Naive thymus-derived CD4-positive, alpha-beta T cell (primary cell): ENCODE measurements around the gene NOL11. TPM values are rescaled to one million over a fixed set of nuclear protein-coding genes. Genes with fewer than 3 reads are reported as not detected.
"Not testable (repeated sequence)": the region's sequence is repeated elsewhere in the genome, so short reads cannot be mapped to it uniquely, and the experiment has no call there.

ENCODE experiments used
- ATAC-seq: fragments of 150-1000 bp; cut with Tn5 transposase; 2 replicates; pipeline ENCODE4 v1.10.0; 2021; ENCODE audit warnings: mild to moderate bottlenecking, moderate library complexity
- CTCF ChIA-PET: fragments of 350-600 bp; sonication (Branson Sonifier 250); formaldehyde crosslinking; loops from one replicate; lab custom pipeline; 2021; ENCODE audit warnings: antibody characterized with exemption; lab: Charles Lee
- POLR2A ChIA-PET: fragments of 350-600 bp; sonication (Branson Sonifier 250); formaldehyde crosslinking; loops from one replicate; lab custom pipeline; 2021; ENCODE audit warnings: antibody characterized with exemption, inconsistent platforms; lab: Charles Lee
- DNase-seq, 9 donors: peaks; one replicate each; pipeline versions ENCODE4 v3.0.0 to v3.0.0-alpha.2; 2020 to 2022; ENCODE audit warnings: mixed read lengths in 1 of 9
- H3K27ac ChIP-seq: one replicate; pipeline ENCODE4 v1.7.0; 2013; ENCODE audit warnings: mild to moderate bottlenecking, low read depth, low read length, moderate library complexity
- H3K27me3 ChIP-seq, 2 donors: one replicate each; pipeline ENCODE4 v1.7.0; 2013; ENCODE audit warnings: low read length in 2 of 2, mild to moderate bottlenecking in 2 of 2, moderate library complexity in 2 of 2; ENCODE audit not compliant: control insufficient read depth in 2 of 2, insufficient read depth in 2 of 2
- H3K36me3 ChIP-seq, 3 experiments: 1 replicate in 2 of 3; 2 replicates in 1 of 3; pipeline ENCODE4 v1.7.0; 2013; ENCODE audit warnings: low read length in 3 of 3, mild to moderate bottlenecking in 3 of 3, moderate library complexity in 1 of 3; ENCODE audit not compliant: insufficient read depth in 3 of 3, control insufficient read depth in 2 of 3
- H3K4me1 ChIP-seq, 2 donors: one replicate each; pipeline ENCODE4 v1.7.0; 2013; ENCODE audit warnings: low read length in 2 of 2, mild to moderate bottlenecking in 2 of 2, moderate library complexity in 1 of 2; ENCODE audit not compliant: control insufficient read depth in 2 of 2, insufficient read depth in 2 of 2
- H3K4me3 ChIP-seq: 2 replicates; pipeline ENCODE4 v1.7.0; 2013; ENCODE audit warnings: mild to moderate bottlenecking, low read length
- H3K9me3 ChIP-seq, 3 experiments: 1 replicate in 2 of 3; 2 replicates in 1 of 3; pipeline ENCODE4 v1.7.0; 2013; ENCODE audit warnings: low read length in 3 of 3; ENCODE audit not compliant: control insufficient read depth in 2 of 3
- H3K27ac Mint-ChIP-seq, 9 donors: one replicate each; pipeline ENCODE4 v1.8.0; 2020 to 2022; ENCODE audit warnings: mixed read lengths in 9 of 9, mild to moderate bottlenecking in 8 of 9, moderate library complexity in 5 of 9, inconsistent platforms in 2 of 9
- H3K27me3 Mint-ChIP-seq, 5 donors: one replicate each; pipeline ENCODE4 v1.8.0; 2021 to 2022; ENCODE audit warnings: mixed read lengths in 5 of 5, mild to moderate bottlenecking in 1 of 5
- H3K36me3 Mint-ChIP-seq, 5 donors: one replicate each; pipeline ENCODE4 v1.8.0; 2020 to 2022; ENCODE audit warnings: mixed read lengths in 5 of 5, mild to moderate bottlenecking in 3 of 5, inconsistent platforms in 1 of 5
- H3K4me1 Mint-ChIP-seq, 7 donors: one replicate each; pipeline ENCODE4 v1.8.0; 2020 to 2022; ENCODE audit warnings: mixed read lengths in 7 of 7, mild to moderate bottlenecking in 3 of 7, inconsistent platforms in 1 of 7
- H3K4me3 Mint-ChIP-seq, 10 donors: one replicate each; pipeline ENCODE4 v1.8.0; 2020 to 2022; ENCODE audit warnings: mild to moderate bottlenecking in 10 of 10, mixed read lengths in 10 of 10, moderate library complexity in 6 of 10, inconsistent platforms in 2 of 10
- H3K9me3 Mint-ChIP-seq, 11 donors: one replicate each; pipeline ENCODE4 v1.8.0; 2020 to 2022; ENCODE audit warnings: mixed read lengths in 11 of 11, mild to moderate bottlenecking in 4 of 11, inconsistent platforms in 1 of 11, moderate library complexity in 1 of 11
- intact Hi-C, 2 donors: fragments of 100-400 bp; cut with micrococcal nuclease; formaldehyde crosslinking; loops; one replicate each; pipeline ENCODE4 v1.15.1; 2023
- polyA plus RNA-seq, 2 donors: library from polyadenylated mRNA; unstranded; fragments of 300-500 nt; fragmentation: Illumina TruSeq; gene quantifications; one replicate each; pipeline ENCODE4 v1.2.3, GENCODE V29; 2021
- total RNA-seq, 6 experiments: library from RNA in 5 of 6; stranded (reverse) in 5 of 6; gene quantifications; 1 replicate in 5 of 6; 2 replicates in 1 of 6; pipeline ENCODE4 v1.2.3 and lab custom pipeline; 2021 to 2026

The NOL11 gene
- total and polyA plus RNA-seq, 7 experiments from 2014 or later, result 33.6 to 72.9 (median 63.1) TPM

- Mint-ChIP-seq H3K4me1 (peaks cover 0 to 5% (median 0%) of the 10 kb centered on the region in 7 donors), H3K9me3 (no peaks in the 10 kb centered on the region), H3K27me3 (no peaks in the 10 kb centered on the region), H3K27ac (no peak overlapping the region), H3K36me3 (peaks cover 4 to 39% (median 10%) of the 10 kb centered on the region in 5 donors), H3K4me3 (no peak overlapping the region)
- H3K9me3 ChIP-seq, result no peaks in the 10 kb centered on the region
- H3K27ac ChIP-seq, result no peak overlapping the region
- DNase-seq, result no peak
- no peaks in the 10 kb centered on the region for H3K4me1 ChIP-seq
- no peak for ATAC-seq
- H3K36me3 ChIP-seq, result peaks cover 24 to 85% (median 40%) of the 10 kb centered on the region in 3 experiments
- H3K27me3 ChIP-seq, result no peaks in the 10 kb centered on the region
- H3K4me3 ChIP-seq, result no peak overlapping the region
- ChIA-PET POLR2A (no interaction called here), CTCF (no interaction called here)
- intact Hi-C loops, result no loop called here
These were observed 24.3 kb downstream of the NOL11 start for GRCh38 chr17:67742025-67742424.

- H3K27me3 ChIP-seq, result no peaks in the 10 kb centered on the region
- H3K27me3 Mint-ChIP-seq, result no peaks in the 10 kb centered on the region
- peaks cover 0 to 4% (median 0%) of the 10 kb centered on the region in 11 donors for H3K9me3 Mint-ChIP-seq
- intact Hi-C loops, result no loop called here
- no peaks in the 10 kb centered on the region for H3K4me1 ChIP-seq
- H3K9me3 ChIP-seq, result no peaks in the 10 kb centered on the region
- H3K4me3 ChIP-seq, result no peak overlapping the region
- peak overlapping the region in 6 of 9 donors; percentile 8 to 74 (median 24) for H3K27ac Mint-ChIP-seq
- no peak for ATAC-seq
- peaks cover 6 to 80% (median 15%) of the 10 kb centered on the region in 3 experiments for H3K36me3 ChIP-seq
- peaks cover 10 to 47% (median 27%) of the 10 kb centered on the region in 5 donors for H3K36me3 Mint-ChIP-seq
- H3K27ac ChIP-seq, result no peak overlapping the region
- H3K4me3 Mint-ChIP-seq, result no peak overlapping the region
- POLR2A ChIA-PET, result interaction anchor here (0.6 kb wide), 1 partner anchor 515 kb away, joined by 4 read pairs; no protein-coding TSS in a partner anchor
- DNase-seq, result no peak
- CTCF ChIA-PET, result no interaction called here
- no peaks in the 10 kb centered on the region for H3K4me1 Mint-ChIP-seq
These were observed 29.2 kb downstream of the NOL11 start for GRCh38 chr17:67746704-67747571.

GRCh38 chr17:67747681-67748235, 30.0 kb downstream of the NOL11 start:
- Histone ChIP-seq H3K36me3 (peaks cover 3 to 76% (median 15%) of the 10 kb centered on the region in 3 experiments), H3K9me3 (no peaks in the 10 kb centered on the region), H3K27ac (no peak overlapping the region), H3K4me3 (no peak overlapping the region), H3K27me3 (no peaks in the 10 kb centered on the region), H3K4me1 (no peaks in the 10 kb centered on the region)
- ChIA-PET POLR2A (no interaction called here), CTCF (no interaction called here)
- no peak overlapping the region for H3K4me3 Mint-ChIP-seq
- ATAC-seq (no peak), DNase-seq (no peak)
- peaks cover 0 to 4% (median 0%) of the 10 kb centered on the region in 11 donors for H3K9me3 Mint-ChIP-seq
- peak overlapping the region in 6 of 9 donors; percentile 8 to 46 (median 17) for H3K27ac Mint-ChIP-seq
- peaks cover 10 to 47% (median 27%) of the 10 kb centered on the region in 5 donors for H3K36me3 Mint-ChIP-seq
- intact Hi-C loops, result no loop called here
- H3K4me1 Mint-ChIP-seq, result no peaks in the 10 kb centered on the region
- no peaks in the 10 kb centered on the region for H3K27me3 Mint-ChIP-seq

GRCh38 chr17:67750067-67750466, 32.3 kb downstream of the NOL11 start:
- POLR2A ChIA-PET, result no interaction called here

DNA sequence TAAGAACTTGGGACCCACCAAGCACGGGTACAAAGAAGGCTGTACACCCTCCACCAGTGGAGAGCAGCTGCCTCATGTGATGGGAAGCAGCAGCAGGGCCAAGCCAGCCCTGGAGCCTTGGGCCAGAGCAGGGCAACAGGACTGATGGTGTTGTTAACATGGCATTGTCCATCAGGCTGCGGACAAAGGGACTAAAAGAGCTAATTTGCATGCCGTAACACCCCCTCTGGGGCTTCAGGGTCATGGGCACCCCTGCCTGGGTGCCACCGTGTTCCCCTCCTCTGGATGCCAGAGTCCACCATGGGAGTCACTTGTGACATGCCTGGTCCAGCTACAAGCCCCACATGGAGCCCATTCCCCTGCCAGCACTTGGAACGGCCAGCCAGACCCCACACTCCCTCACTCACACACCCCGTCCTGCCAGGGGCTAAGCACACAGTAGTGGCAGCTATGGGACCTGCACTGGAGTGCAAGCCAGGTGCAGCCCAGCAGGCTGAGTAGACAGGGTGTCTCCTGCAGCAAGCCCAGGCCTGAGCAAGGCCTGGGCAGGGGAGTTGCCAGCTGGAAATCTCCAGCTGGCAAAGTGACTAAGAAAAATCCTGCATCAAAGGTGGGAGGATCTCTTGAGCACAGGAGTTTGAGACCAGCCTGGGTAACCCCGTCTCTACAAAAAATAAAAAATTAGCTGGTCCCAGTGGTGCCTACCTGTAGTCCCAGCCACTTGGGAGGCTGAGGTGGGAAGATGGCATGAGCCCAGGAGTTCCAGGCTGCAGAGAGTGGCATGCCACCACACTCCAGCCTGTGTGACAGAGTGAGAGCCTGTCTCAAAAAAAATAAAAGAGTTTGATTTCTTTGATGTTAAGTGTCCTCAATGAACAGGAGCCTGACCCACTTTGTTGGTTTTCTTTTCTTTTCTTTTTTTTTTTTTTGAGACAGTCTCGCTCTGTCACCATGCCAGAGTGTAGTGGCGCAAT, 33.7 kb downstream of the NOL11 start:
- ATAC-seq, result no peak
- Histone ChIP-seq H3K27me3 (no peaks in the 10 kb centered on the region), H3K9me3 (no peaks in the 10 kb centered on the region), H3K4me1 (no peaks in the 10 kb centered on the region), H3K27ac (no peak overlapping the region), H3K36me3 (peaks cover 0 to 48% (median 0%) of the 10 kb centered on the region in 3 experiments), H3K4me3 (no peak overlapping the region)
- Mint-ChIP-seq H3K27me3 (no peaks in the 10 kb centered on the region), H3K4me1 (peaks cover 0 to 7% (median 3%) of the 10 kb centered on the region in 7 donors), H3K36me3 (peaks cover 10 to 48% (median 32%) of the 10 kb centered on the region in 5 donors), H3K4me3 (no peak overlapping the region), H3K9me3 (peaks cover 0 to 4% (median 0%) of the 10 kb centered on the region in 11 donors), H3K27ac (no peak overlapping the region)
- intact Hi-C loops, result no loop called here
- POLR2A ChIA-PET, result no interaction called here
- no peak for DNase-seq
- CTCF ChIA-PET, result no interaction called here

More at GRCh38 chr17:67750067-67750466, 32.3 kb downstream of the NOL11 start:
- peaks cover 0 to 4% (median 0%) of the 10 kb centered on the region in 11 donors for H3K9me3 Mint-ChIP-seq
- ATAC-seq, result no peak
- peaks cover 0 to 4% (median 0%) of the 10 kb centered on the region in 7 donors for H3K4me1 Mint-ChIP-seq
- H3K36me3 ChIP-seq, result peaks cover 0 to 59% (median 0%) of the 10 kb centered on the region in 3 experiments
- H3K27ac ChIP-seq, result no peak overlapping the region
- no peak overlapping the region for H3K27ac Mint-ChIP-seq
- CTCF ChIA-PET, result no interaction called here
- no peaks in the 10 kb centered on the region for H3K4me1 ChIP-seq
- no peak overlapping the region for H3K4me3 Mint-ChIP-seq
- no peak for DNase-seq
- H3K4me3 ChIP-seq, result no peak overlapping the region
- no peaks in the 10 kb centered on the region for H3K9me3 ChIP-seq
- H3K27me3 Mint-ChIP-seq, result no peaks in the 10 kb centered on the region
- no peaks in the 10 kb centered on the region for H3K27me3 ChIP-seq
- intact Hi-C loops, result no loop called here
- H3K36me3 Mint-ChIP-seq, result peaks cover 10 to 42% (median 29%) of the 10 kb centered on the region in 5 donors

DNA sequence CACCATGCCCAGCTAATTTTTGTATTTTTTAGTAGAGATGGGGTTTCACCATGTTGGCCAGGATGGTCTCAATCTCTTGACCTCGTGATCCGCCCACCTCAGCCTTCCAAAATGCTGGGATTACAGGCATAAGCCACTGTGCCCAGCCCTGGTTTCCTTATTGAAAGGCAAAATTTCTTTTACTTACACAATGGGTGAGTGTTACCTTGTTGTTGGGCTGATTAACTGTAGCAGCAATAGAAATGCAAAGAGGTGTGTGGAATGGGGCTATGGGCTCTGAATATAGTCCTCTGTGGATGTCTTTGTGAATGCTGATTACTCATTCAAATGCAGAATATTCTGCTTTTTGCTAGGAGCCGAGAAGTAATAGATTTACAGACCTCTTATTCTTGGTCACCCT, 34.4 kb downstream of the NOL11 start:
- H3K27ac ChIP-seq, H3K4me1 ChIP-seq, DNase-seq, ATAC-seq, POLR2A ChIA-PET, H3K27me3 ChIP-seq, CTCF ChIA-PET, intact Hi-C loops, H3K9me3 Mint-ChIP-seq, H3K4me3 Mint-ChIP-seq, H3K4me1 Mint-ChIP-seq, H3K27me3 Mint-ChIP-seq, H3K9me3 ChIP-seq, H3K4me3 ChIP-seq: not testable (repeated sequence)
- peaks cover 0 to 41% (median 0%) of the 10 kb centered on the region in 3 experiments for H3K36me3 ChIP-seq
- peaks cover 10 to 48% (median 30%) of the 10 kb centered on the region in 5 donors for H3K36me3 Mint-ChIP-seq
- peak overlapping the region in 1 of 9 donors; percentile 51 for H3K27ac Mint-ChIP-seq
